HepG2 (cell line): ENCODE data around the gene TMEM164. TPM values are rescaled to one million over a fixed set of nuclear protein-coding genes. Genes with fewer than 3 reads are reported as not detected.
A peak's percentile ranks its signal among the peaks of the same experiment; 100 is the strongest.

Experiments
- GFI1 ChIP-seq: sonication (generic); formaldehyde crosslinking; IDR thresholded peaks from 2 replicates; pipeline ENCODE4 v1.5.0; 2020; ENCODE audit warnings: missing genetic modification reagents, mild to moderate bottlenecking, borderline replicate concordance
- GPN1 ChIP-seq: sonication (generic); formaldehyde crosslinking; IDR thresholded peaks from 2 replicates; pipeline ENCODE4 v1.5.1; 2020; ENCODE audit warnings: missing genetic modification reagents, borderline replicate concordance
- JDP2 ChIP-seq: sonication (generic); formaldehyde crosslinking; IDR thresholded peaks from 2 replicates; pipeline ENCODE4 v1.8.1; 2022; ENCODE audit warnings: missing genetic modification reagents, borderline replicate concordance
- NFAT5 ChIP-seq: sonication (generic); formaldehyde crosslinking; IDR thresholded peaks from 2 replicates; pipeline ENCODE4 v1.4.0; 2020; ENCODE audit warnings: missing genetic modification reagents
- NR2C2 ChIP-seq: sonication (generic); formaldehyde crosslinking; IDR thresholded peaks from 2 replicates; pipeline ENCODE4 v1.4.0; 2020; ENCODE audit warnings: missing genetic modification reagents, mild to moderate bottlenecking, moderate library complexity, borderline replicate concordance
- PATZ1 ChIP-seq: sonication (generic); formaldehyde crosslinking; IDR thresholded peaks from 2 replicates; pipeline ENCODE4 v1.4.0; 2020; ENCODE audit warnings: missing genetic modification reagents
- PAX8 ChIP-seq: sonication (generic); formaldehyde crosslinking; IDR thresholded peaks from 2 replicates; pipeline ENCODE4 v1.8.0; 2022; ENCODE audit warnings: mild to moderate bottlenecking, missing genetic modification reagents, borderline replicate concordance
- PBX3 ChIP-seq: sonication (generic); formaldehyde crosslinking; IDR thresholded peaks from 2 replicates; pipeline ENCODE4 v1.8.1; 2023; ENCODE audit warnings: missing genetic modification reagents, inconsistent platforms, borderline replicate concordance
- SMAD3 ChIP-seq: sonication (generic); formaldehyde crosslinking; IDR thresholded peaks from 2 replicates; pipeline ENCODE4 v1.4.0; 2020; ENCODE audit warnings: missing genetic modification reagents
- ZNF792 ChIP-seq: IDR thresholded peaks from 2 replicates; pipeline ENCODE4 v1.6.1; 2016
- polyA plus RNA-seq, 8 experiments: library from polyadenylated mRNA; depleted of rRNA in 3 of 8; stranded (reverse) in 7 of 8; unstranded in 1 of 8; fragments of >200 nt; fragmentation: Illumina TruSeq in 4 of 8; extraction: Trizol in 4 of 8; gene quantifications; 2 replicates each; pipeline versions ENCODE4 v1.2.1 to v1.2.3, GENCODE V29; 2011 to 2016; ENCODE audit warnings: low read depth in 4 of 8, missing spikeins in 1 of 8, mixed read lengths in 1 of 8; ENCODE audit not compliant: insufficient read depth in 1 of 8
- total RNA-seq, 5 experiments: library from RNA; depleted of rRNA; stranded (reverse); fragments of >200 nt; fragmentation: Illumina TruSeq; extraction: Trizol; gene quantifications; 2 replicates each; pipeline ENCODE4 v1.2.3, GENCODE V29; 2016; ENCODE audit warnings: low read depth in 1 of 5
- TF ChIP-seq, protein P1 (sequence below): IDR thresholded peaks from 2 replicates; pipeline ENCODE4 v1.6.1; 2012; ENCODE audit warnings: low read depth, low read length, improper control_type of control experiment
- TF ChIP-seq, protein P2 (sequence below): sonication (generic); formaldehyde crosslinking; IDR thresholded peaks from 2 replicates; pipeline ENCODE4 v1.5.0; 2020; ENCODE audit warnings: missing genetic modification reagents, mild to moderate bottlenecking, borderline replicate concordance
- TF ChIP-seq, protein P3 (sequence below): sonication (generic); formaldehyde crosslinking; IDR thresholded peaks from 2 replicates; pipeline ENCODE4 v1.9.0; 2021; ENCODE audit warnings: missing genetic modification reagents, mild to moderate bottlenecking, borderline replicate concordance

The TMEM164 gene
- total and polyA plus RNA-seq, 2 of the 13 experiments (the other 11 are each of a cell fraction or from before 2014, with no cell fraction given), result 5.8 to 13.2 TPM

DNA sequence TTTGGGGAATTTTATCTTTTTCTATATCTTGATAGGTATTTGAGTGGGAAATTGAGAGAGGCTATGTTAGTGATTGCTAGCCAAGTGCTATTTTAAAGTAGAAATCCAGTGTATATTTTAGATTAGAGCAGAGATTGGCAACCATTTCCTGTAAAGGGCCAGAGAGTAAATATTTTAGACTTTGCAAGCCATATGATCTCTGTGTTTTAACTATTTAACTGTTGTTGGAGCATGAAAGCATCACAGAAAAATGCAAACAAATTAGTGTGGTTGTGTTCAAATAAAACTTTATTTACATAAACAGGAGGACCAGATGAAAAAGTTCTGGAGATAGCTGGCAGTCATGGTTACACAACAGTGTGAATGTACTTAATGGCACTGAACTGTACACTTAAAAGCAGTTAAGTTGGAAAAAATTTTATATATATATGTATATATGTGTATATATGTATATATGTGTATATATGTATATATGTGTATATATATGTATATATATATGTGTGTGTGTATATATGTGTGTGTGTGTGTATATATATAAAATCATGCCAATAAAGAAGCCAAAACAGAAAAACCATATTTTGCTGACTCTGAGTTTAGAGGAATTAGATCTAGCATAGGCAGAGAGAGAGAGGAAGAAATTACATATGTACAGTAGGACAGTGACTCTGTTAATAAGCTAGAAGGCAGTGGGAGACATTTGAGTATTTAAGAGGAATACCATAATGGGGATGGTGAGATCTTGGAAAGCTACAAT, 83.4 kb downstream of the TMEM164 start (continued):
- TF ChIP-seq NFAT5 (CRISPR knock-in tag), result no peak
- 0 out of 2 replicates have a peak, but pooled peaks have one; percentile 36 for TF ChIP-seq SMAD3 (CRISPR knock-in tag)
- no peak for TF ChIP-seq NR2C2
- TF ChIP-seq, protein P1, sequence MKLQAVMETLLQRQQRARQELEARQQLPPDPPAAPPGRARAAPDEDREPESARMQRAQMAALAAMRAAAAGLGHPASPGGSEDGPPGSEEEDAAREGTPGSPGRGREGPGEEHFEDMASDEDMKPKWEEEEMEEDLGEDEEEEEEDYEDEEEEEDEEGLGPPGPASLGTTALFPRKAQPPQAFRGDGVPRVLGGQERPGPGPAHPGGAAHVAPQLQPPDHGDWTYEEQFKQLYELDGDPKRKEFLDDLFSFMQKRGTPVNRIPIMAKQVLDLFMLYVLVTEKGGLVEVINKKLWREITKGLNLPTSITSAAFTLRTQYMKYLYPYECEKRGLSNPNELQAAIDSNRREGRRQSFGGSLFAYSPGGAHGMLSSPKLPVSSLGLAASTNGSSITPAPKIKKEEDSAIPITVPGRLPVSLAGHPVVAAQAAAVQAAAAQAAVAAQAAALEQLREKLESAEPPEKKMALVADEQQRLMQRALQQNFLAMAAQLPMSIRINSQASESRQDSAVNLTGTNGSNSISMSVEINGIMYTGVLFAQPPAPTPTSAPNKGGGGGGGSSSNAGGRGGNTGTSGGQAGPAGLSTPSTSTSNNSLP, result peak; percentile 68
- TF ChIP-seq, protein P2, sequence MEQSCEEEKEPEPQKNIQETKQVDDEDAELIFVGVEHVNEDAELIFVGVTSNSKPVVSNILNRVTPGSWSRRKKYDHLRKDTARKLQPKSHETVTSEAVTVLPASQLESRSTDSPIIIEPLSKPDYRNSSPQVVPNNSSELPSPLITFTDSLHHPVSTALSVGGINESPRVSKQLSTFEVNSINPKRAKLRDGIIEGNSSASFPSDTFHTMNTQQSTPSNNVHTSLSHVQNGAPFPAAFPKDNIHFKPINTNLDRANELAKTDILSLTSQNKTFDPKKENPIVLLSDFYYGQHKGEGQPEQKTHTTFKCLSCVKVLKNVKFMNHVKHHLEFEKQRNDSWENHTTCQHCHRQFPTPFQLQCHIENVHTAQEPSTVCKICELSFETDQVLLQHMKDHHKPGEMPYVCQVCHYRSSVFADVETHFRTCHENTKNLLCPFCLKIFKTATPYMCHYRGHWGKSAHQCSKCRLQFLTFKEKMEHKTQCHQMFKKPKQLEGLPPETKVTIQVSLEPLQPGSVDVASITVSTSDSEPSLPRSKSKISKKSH, result no peak
- no peak for TF ChIP-seq GPN1
- no peak for TF ChIP-seq PAX8 (CRISPR knock-in tag)
- TF ChIP-seq PBX3 (CRISPR knock-in tag), result no peak
- TF ChIP-seq, protein P3, sequence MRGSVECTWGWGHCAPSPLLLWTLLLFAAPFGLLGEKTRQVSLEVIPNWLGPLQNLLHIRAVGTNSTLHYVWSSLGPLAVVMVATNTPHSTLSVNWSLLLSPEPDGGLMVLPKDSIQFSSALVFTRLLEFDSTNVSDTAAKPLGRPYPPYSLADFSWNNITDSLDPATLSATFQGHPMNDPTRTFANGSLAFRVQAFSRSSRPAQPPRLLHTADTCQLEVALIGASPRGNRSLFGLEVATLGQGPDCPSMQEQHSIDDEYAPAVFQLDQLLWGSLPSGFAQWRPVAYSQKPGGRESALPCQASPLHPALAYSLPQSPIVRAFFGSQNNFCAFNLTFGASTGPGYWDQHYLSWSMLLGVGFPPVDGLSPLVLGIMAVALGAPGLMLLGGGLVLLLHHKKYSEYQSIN (CRISPR knock-in tag), result no peak
- TF ChIP-seq ZNF792 (CRISPR knock-in tag), result no peak
- TF ChIP-seq GFI1 (CRISPR knock-in tag), result 0 out of 2 replicates have a peak, but pooled peaks have one; percentile 35
- no peak for TF ChIP-seq PATZ1
- TF ChIP-seq JDP2 (CRISPR knock-in tag), result no peak
